MG63 (cell line): ENCODE data around the gene MEIG1. TPM values are rescaled to one million over a fixed set of nuclear protein-coding genes. Genes with fewer than 3 reads are reported as not detected.
"Not testable (repeated sequence)": the region's sequence is repeated elsewhere in the genome, so short reads cannot be mapped to it uniquely, and the experiment has no call there.

Source experiments
- DNase-seq: peaks from one replicate; pipeline ENCODE4 v3.0.0-alpha.2; 2020
- H3K27me3 ChIP-seq: fragments of 250-450 bp; sonication (Bioruptor Pico); 2 replicates; pipeline ENCODE4 v1.5.1; 2020; ENCODE audit warnings: mild to moderate bottlenecking, moderate library complexity
- H3K36me3 ChIP-seq: fragments of 250-450 bp; sonication (Bioruptor Pico); 2 replicates; pipeline ENCODE4 v1.5.1; 2020; ENCODE audit warnings: mild to moderate bottlenecking, moderate library complexity
- H3K4me3 ChIP-seq: fragments of 250-450 bp; sonication (Bioruptor Pico); 2 replicates; pipeline ENCODE4 v1.5.1; 2020; ENCODE audit warnings: mild to moderate bottlenecking, moderate library complexity
- H3K9me3 ChIP-seq: fragments of 250-450 bp; sonication (Bioruptor Pico); 2 replicates; pipeline ENCODE4 v1.5.1; 2020; ENCODE audit warnings: mild to moderate bottlenecking, moderate library complexity
- total RNA-seq: library from RNA; depleted of rRNA; stranded (reverse); fragments of >200 nt; shearing (Covaris generic); gene quantifications from 2 replicates; pipeline ENCODE4 v1.2.3, GENCODE V29; 2014; ENCODE audit warnings: low replicate concordance; rRNA removed

Gene MEIG1
- total RNA-seq, 1 experiment from 2014 or later = not detected

- Histone ChIP-seq H3K4me3 (no peak overlapping the region), H3K36me3 (no peaks in the 10 kb centered on the region), H3K27me3 (no peaks in the 10 kb centered on the region), H3K9me3 (no peaks in the 10 kb centered on the region)
- DNase-seq = no peak
Observed at GRCh38 chr10:14995964-14996565, 36.9 kb downstream of the MEIG1 start.

- H3K9me3 ChIP-seq, H3K4me3 ChIP-seq, H3K36me3 ChIP-seq, H3K27me3 ChIP-seq: not testable (repeated sequence)
- peak; percentile 11 for DNase-seq
Observed at GRCh38 chr10:15013530-15013929, 54.3 kb downstream of the MEIG1 start.

GRCh38 chr10:15015451-15015850, 56.3 kb downstream of the MEIG1 start:
- H3K9me3 ChIP-seq = no peaks in the 10 kb centered on the region
- H3K36me3 ChIP-seq = no peaks in the 10 kb centered on the region
- no peak overlapping the region for H3K4me3 ChIP-seq
- H3K27me3 ChIP-seq = no peaks in the 10 kb centered on the region
- DNase-seq = no peak

GRCh38 chr10:15020966-15021365, 61.8 kb downstream of the MEIG1 start:
- not testable (repeated sequence) for H3K9me3 ChIP-seq, H3K27me3 ChIP-seq, H3K4me3 ChIP-seq, H3K36me3 ChIP-seq
- DNase-seq = peak; percentile 66

Other genes with a start within 250 kb of the MEIG1 start
- gene FAM107B, start 184.5 kb upstream of the MEIG1 start, total RNA-seq = 62.0 and 103 TPM in 2 replicates
- 0.92 TPM in 1 of 2 replicates, not detected in the other for gene CDNF, start 121.4 kb upstream of the MEIG1 start, total RNA-seq
- gene HSPA14, start 121.1 kb upstream of the MEIG1 start, total RNA-seq = 30.5 and 54.1 TPM in 2 replicates
- gene MSANTD7, start 121.1 kb upstream of the MEIG1 start, total RNA-seq = 16.1 and 19.9 TPM in 2 replicates
- 20.6 and 29.4 TPM in 2 replicates for gene SUV39H2, start 80.5 kb upstream of the MEIG1 start, total RNA-seq
- gene DCLRE1C, start 5.3 kb upstream of the MEIG1 start, total RNA-seq = 5.8 and 8.5 TPM in 2 replicates
- gene OLAH, start 84.6 kb downstream of the MEIG1 start, total RNA-seq = 0.23 TPM in 1 of 2 replicates, not detected in the other
- gene ACBD7, start 129.4 kb downstream of the MEIG1 start, total RNA-seq = 1.5 and 3.9 TPM in 2 replicates
- 0.27 and 7.6 TPM in 2 replicates for gene RPP38, start 138.0 kb downstream of the MEIG1 start, total RNA-seq
- gene NMT2, start 209.3 kb downstream of the MEIG1 start, total RNA-seq = 115 and 134 TPM in 2 replicates